GM12891 (cell line): ENCODE data around the gene AFF3.

Experiments used
- PAX5 ChIP-seq: IDR thresholded peaks from 2 replicates; pipeline ENCODE4 v1.6.1; 2011; ENCODE audit warnings: low read length, moderate library complexity, mild to moderate bottlenecking; ENCODE audit not compliant: insufficient read depth, severe bottlenecking
- POLR2A ChIP-seq: IDR thresholded peaks from 2 replicates; pipeline ENCODE4 v1.6.1; 2011; ENCODE audit warnings: low read depth, low read length, control low read depth
- POLR2AphosphoS5 ChIP-seq: IDR thresholded peaks from 2 replicates; pipeline ENCODE4 v1.6.1; 2011; ENCODE audit warnings: low read depth, low read length, control low read depth
- POU2F2 ChIP-seq: IDR thresholded peaks from 2 replicates; pipeline ENCODE4 v1.6.1; 2011; ENCODE audit warnings: low read depth, mild to moderate bottlenecking, control low read depth, low read length, moderate library complexity
- SPI1 ChIP-seq: IDR thresholded peaks from 2 replicates; pipeline ENCODE4 v1.6.1; 2011; ENCODE audit warnings: low read depth, low read length, control low read depth
- TAF1 ChIP-seq: IDR thresholded peaks from 2 replicates; pipeline ENCODE4 v1.6.1; 2011; ENCODE audit warnings: low read depth, low read length, control low read depth

DNA sequence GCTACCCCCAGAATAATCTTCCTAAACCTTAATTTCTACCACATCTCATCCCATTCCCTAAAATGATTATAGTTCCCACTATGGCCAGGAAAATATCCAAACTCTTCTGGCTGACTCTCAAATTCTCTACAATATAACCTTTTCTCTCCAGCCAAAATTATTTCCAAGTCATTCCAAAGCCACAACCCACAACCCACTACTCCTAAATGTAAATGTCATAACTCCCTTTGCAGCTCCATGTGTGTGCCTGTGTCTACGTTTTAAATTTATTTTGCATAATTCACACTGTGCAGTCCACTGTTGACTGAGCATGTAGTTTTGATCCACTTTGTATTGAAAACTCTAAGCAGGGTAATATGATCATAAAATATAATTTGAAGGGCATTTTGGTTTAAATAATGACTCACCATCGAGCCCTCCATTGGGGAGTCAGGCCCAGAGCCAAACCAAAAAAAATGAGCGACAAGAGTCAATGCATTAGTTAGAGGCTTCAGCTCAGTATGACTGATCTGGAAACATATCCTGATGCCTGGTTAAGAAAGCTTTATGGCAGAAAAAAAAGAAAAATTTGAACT, 171.0 kb downstream of the AFF3 start:
- TF ChIP-seq POLR2A (no peak), POLR2AphosphoS5 (no peak), TAF1 (no peak), PAX5 (no peak), SPI1 (no peak), POU2F2 (no peak)
